GM18861 (cell line): ENCODE measurements around the gene TNFAIP8.

Experiments
- ATAC-seq: cut with Tn5 transposase; IDR thresholded peaks from one replicate; pipeline ENCODE4 v1.9.1; 2021; ENCODE audit not compliant: unreplicated experiment

Gene TNFAIP8

DNA sequence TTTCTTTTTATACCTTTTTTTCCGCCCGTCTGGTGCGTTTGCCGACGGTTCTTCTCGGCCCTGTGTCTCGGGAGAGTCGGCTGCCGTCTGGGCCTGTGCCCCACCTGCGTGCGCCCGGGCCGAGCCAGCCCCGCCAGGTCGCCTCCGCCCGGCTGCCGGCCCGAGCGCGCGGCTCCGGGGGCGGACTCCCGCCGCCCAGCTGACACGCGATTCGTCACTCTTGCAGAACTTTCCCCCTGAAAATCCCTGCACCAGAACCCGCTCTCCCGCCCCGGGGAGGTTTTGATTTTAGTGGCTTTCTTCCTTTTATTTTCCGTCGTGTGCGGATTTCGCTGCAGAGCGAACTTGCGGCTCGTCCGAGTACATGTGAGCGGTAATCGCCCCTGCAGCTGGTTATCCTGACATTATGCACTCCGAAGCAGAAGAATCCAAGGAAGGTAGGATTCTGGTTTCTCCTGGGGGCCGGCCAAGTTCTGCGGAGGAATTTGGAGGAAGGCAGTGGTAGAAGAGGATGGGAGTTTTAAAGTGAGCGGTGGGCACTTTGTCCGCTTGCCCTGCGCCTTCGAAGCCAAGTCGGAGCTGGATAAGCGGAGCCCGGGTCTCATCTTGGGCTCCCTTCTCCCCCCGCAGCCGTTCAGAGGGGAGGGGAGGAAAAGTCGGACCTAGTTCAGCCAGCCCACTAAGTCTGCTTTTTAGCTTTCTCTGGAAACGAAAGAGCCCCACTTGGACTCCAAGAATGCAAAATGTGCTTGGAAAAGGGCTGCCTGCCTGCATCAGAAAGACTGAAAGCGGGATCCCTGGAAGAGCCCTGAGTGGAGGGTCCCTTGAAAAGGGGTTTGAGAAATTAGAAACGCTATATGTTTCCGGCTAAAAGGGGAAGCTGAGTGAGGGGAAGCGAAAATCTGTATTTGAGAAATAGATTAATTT, at the start of gene TNFAIP8:
Gene TNFAIP8, plus strand, starts transcription at position 335 of the 927 bp plus-strand sequence. Its CDS starts 72 bp downstream, at position 407.
- peak; percentile 21 for ATAC-seq

DNA sequence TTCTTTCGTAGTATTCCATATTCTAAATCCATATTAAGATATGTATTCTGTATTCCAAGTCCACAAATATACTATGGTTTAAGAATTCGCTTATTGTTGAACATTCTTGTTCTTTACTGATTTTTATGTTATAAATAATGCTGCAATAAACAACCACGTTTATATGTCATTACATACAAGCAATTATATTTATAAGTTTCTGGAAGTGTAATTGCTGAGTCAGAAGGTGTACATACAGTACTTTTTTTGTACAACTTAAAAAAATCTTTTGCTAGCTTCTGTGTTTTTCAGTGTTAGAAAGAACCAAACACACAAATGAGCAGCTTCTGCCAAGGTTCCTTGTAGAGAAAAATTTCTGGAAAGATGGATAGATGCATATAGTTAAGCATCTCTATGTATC, 48.6 kb upstream of the TNFAIP8 start:
- ATAC-seq, result no peak

- ATAC-seq, result peak; percentile 5
Observed at GRCh38 chr5:119309326-119309725, 46.5 kb upstream of the TNFAIP8 start.

DNA sequence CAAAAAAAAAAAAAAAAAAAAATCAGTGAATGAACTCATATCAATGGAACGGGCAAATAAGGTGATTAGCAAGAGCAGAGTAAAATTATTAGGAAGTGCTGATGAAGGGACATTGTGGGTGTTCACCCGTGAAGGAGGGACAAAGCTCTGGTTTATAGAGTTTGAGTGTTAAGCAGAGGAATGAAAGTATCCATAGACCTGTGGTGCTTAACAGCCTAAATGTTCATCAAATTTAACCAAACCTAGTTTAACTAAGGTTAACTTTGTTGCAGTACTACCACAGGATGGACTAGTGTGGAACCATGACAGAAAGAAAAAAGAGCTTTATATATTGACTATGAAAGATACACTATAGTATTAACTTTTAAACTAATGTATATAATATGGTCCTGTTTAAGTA, 44.1 kb upstream of the TNFAIP8 start:
- no peak for ATAC-seq

GRCh38 chr5:119312403-119312802, 43.4 kb upstream of the TNFAIP8 start:
- no peak for ATAC-seq

DNA sequence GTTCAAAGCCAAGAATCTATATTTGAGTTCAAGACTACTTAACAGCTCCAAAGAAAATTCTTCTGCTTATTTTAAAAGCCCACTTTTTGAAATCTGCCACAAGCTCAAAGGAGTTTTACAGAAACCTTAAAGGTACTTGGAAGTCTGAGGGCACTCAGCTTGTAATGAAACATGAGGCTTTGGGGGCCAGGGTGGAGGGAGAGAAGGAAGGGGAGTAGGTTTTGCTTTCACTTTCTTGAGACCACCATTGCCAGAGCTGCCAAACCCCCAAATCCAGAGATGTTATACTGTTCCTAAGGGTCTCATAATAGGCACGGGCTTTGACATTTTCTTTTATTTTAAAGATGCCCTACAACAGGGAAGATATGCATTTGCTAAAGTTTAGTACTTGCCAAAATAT, 42.6 kb upstream of the TNFAIP8 start:
- no peak for ATAC-seq

GRCh38 chr5:119313658-119314605, 41.9 kb upstream of the TNFAIP8 start:
- ATAC-seq, result no peak

GRCh38 chr5:119315516-119315949, 40.3 kb upstream of the TNFAIP8 start:
- ATAC-seq, result peak; percentile 68

DNA sequence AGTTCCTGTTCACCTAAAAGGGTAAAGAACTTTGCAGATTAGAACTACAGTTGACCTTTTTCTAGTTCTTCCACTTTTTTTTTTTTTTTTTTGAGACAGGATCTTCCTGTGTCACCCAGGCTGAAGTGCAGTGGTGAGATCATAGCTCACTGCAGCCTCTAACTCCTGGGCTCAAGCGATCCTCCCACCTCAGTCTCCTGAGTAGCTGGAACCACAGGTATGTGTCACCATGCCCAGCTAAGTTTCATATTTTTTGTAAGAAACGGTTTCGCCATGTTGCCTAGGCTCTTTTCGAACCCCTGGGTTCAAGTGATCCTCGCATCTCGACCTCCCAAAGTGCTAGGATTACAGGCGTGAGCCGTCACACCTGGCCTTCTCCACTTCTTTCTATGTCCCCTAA, 39.7 kb upstream of the TNFAIP8 start:
- no peak for ATAC-seq

DNA sequence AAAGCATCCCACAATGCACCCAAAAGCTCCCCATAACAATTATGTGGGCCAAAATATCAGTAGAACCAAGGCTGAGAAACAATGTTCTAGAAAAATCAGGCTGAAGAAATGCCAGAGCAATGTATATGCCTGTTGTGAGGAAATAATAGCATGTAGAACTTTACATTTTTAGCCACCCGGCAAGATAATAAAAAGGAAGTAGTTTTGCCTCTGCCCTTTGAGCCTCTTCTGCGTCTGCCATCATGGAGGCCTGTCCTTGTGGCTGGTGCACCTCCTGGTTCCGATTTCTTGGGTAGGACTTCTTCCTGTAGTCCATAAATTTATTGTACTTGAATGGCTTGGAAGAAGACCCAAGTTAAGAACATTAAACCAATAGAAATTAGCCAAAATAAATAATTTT, 38.9 kb upstream of the TNFAIP8 start:
- no peak for ATAC-seq

- peak; percentile 51 for ATAC-seq
Observed at GRCh38 chr5:119318256-119318894, 37.4 kb upstream of the TNFAIP8 start.

DNA sequence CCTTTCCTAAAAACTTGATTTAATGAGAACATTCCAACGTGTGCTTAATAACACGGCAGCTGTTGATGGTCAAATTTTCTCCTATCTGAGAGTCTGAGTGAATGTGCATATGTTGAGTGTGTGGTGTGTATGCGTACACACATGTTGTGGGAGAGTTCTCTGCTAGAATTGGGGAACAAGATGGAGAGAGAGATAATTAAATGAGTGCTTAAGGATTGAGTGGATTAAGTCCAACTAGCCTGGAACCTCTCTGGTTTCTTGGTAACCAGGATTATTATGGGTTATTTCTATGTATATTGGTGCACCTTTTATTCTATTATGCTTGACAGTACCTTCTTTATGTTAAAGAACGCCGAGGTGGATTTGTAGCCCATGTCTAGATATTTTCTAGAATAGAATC, 36.4 kb upstream of the TNFAIP8 start:
- ATAC-seq, result no peak

DNA sequence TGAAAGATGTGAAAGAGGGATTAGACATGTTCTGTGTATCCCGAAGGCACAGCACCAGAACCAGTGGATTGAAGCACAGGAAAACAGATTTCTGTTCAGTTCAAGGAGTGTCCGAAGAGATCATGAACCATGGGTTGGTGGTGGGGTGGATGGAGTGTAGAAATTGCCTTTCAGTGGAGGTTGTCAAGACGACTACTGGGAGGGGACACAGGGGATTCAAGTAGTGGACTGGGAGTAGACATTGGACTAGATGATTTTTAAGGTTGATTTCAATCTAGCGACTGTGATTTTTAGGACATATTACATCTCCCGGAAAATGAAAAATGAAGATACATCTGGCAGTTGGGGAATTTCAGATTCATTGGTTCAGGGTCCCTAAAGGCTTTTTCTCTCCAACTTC, 35.9 kb upstream of the TNFAIP8 start:
- ATAC-seq, result no peak

DNA sequence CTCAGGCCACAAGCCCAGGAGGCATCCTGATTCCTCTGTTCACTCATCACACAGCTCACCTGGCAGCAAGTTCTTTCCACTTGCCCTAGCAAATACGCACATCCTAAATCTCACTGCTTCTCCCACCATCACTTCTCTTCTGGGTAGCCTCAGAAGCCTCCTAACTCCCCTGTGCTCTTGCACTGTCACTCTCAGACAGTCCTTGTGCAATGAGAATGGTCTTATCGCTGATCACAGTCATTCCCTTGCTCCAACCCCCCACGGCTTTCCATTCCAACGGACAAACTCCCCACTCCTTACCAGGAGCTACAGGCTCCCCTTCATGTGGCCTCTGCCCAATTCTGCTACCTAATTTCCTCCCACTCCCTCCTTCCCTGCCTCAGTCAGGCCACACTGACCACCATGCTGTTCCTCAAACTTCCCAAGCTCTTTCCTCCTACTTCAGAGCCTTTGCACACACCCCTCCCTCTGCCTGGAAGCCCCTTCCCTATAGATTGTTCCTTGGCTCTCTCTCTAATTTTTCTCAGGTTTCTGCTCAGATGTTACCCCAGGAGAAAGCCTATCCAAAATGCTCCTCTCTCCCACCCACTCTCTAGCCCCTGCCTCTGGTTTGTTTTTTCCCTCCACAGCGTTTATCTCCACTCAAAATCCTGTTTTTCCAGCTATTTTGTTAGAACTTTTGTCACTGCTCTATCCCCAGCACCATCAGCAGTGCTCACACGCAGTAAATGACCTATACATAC, 34.1 kb upstream of the TNFAIP8 start:
- no peak for ATAC-seq

- ATAC-seq, result no peak
Observed at GRCh38 chr5:119322312-119322947, 33.4 kb upstream of the TNFAIP8 start.

DNA sequence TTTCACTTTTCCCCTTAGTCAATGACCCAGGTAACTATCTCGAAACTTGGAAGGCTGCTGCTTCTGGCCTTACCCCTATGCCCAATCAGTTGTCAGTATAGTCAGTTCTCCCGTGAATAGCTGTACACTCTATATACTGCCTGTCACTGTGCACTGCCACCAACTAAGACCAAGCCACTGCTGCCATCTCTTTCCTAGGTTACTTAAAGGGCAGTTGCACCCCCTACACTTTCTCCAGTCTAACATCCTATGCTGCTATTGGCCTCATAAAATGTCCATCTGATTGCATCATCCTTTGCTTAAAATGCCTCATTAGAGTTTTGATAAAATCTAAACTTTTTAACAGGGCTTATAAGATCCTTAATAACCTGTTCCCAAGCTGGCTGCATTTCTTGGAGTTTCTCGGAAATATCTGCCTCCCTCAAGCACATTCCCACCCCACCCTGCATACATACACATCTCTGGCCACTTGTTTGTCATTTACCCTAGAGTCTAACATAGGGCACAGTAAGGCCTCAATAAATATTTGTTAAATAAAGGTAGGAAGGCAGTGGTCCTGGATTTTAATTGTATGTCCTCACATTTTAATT, 32.8 kb upstream of the TNFAIP8 start:
- ATAC-seq, result peak; percentile 37

- ATAC-seq, result no peak
Observed at GRCh38 chr5:119323601-119324000, 32.2 kb upstream of the TNFAIP8 start.

DNA sequence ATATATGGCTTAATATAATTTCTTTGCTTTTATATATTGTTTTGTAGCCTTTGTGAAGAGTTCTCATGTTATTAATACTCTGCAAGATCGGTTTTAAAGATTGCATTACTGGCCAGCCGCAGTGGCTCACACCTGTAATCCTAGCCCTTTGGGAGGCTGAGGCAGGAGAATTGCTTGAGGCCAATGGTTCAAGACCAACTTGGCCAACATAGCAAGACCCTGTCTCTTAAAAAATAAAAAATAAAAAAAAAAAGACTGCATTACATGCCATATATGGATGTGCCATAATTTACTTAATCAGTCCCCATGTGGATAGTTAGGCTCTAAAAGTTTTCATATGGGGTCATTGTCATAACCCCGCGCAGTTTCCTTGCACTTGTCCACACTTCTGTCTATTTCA, 31.0 kb upstream of the TNFAIP8 start:
- ATAC-seq, result no peak

DNA sequence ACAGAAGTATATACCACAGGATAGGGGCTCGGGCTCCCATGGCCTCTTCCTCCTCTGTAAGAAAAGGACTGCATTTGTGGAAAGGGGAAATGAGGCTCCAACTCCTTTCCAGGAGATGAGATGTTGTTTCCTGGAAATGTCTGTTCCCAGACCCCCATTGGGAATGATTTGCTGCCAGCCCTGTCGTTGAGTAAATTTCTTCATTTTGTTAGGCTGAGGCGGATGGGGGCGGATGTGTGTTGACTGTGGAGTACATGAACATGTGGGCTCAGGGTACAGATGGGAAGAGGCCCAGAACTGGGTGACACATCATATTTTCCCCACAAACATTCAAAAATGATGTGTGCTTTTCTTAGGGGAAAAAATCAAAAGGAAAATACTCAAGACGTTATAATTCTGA, 28.8 kb upstream of the TNFAIP8 start:
- ATAC-seq, result no peak
